Endothelial cell of umbilical vein (primary cell): ENCODE measurements around the gene RFC3. TPM values are rescaled to one million over a fixed set of nuclear protein-coding genes. Genes with fewer than 3 reads are reported as not detected.

Source experiments
- BruUV-seq: library from RNA; stranded (reverse); fragments of 400-500 nt; replicated peaks from 2 replicates; lab custom pipeline; 2021; lab: Mats Ljungman, UMichigan
- CTCF ChIA-PET: fragments of 300-600, 350-600 bp; sonication (Branson Sonifier 250); formaldehyde crosslinking; loops from one replicate; lab custom pipeline; 2021; ENCODE audit warnings: antibody characterized with exemption, inconsistent platforms; lab: Charles Lee
- POLR2A ChIA-PET: fragments of 300-600, 350-600 bp; sonication (Branson Sonifier 250); formaldehyde crosslinking; loops from one replicate; lab custom pipeline; 2021; ENCODE audit warnings: antibody characterized with exemption, inconsistent platforms; lab: Charles Lee
- DNase-seq: peaks from one replicate; pipeline ENCODE4 v3.0.0-alpha.2; 2011; ENCODE audit warnings: low read depth, low spot score
- FAIRE-seq: peaks from 2 replicates; lab custom pipeline; 2011; peaks lifted over from hg19 to GRCh38; lab: Jason Lieb, UNC
- H2AFZ ChIP-seq: 2 replicates; pipeline ENCODE4 v1.6.0; 2012; ENCODE audit warnings: low read depth, low read length, control low read depth, inconsistent platforms
- H3K27ac ChIP-seq: 2 replicates; pipeline ENCODE4 v1.5.1; 2011; ENCODE audit warnings: low read depth, mild to moderate bottlenecking, control low read depth, low read length, moderate library complexity; ENCODE audit not compliant: insufficient read depth
- H3K27me3 ChIP-seq, 2 experiments: 2 replicates each; pipeline versions ENCODE4 v1.6.0 to v1.6.1; 2011; ENCODE audit warnings: low read length in 2 of 2, mixed read lengths in 1 of 2; ENCODE audit not compliant: control insufficient read depth in 2 of 2, insufficient read depth in 2 of 2
- H3K36me3 ChIP-seq, 2 experiments: 2 replicates in 1 of 2; 3 replicates in 1 of 2; pipeline ENCODE4 v1.5.1; 2011; ENCODE audit warnings: low read length in 2 of 2, mild to moderate bottlenecking in 1 of 2, moderate library complexity in 1 of 2; ENCODE audit not compliant: control insufficient read depth in 2 of 2, insufficient read depth in 2 of 2; ENCODE audit errors: extremely low read depth in 1 of 2
- H3K4me1 ChIP-seq: 3 replicates; pipeline ENCODE4 v1.5.1; 2011; ENCODE audit warnings: mild to moderate bottlenecking, low read length; ENCODE audit not compliant: control insufficient read depth, insufficient read depth; ENCODE audit errors: extremely low read depth
- H3K4me2 ChIP-seq: 2 replicates; pipeline ENCODE4 v1.6.1; 2011; ENCODE audit warnings: low read length, control low read depth, mixed read lengths; ENCODE audit not compliant: insufficient read depth
- H3K4me3 ChIP-seq, 3 experiments: fragments of 200-600 bp in 1 of 3; sonication (generic), shearing (Covaris generic) in 1 of 3; replicated peaks in 1 of 3; 2 replicates each; pipeline ENCODE4 v1.5.1; 2011 to 2016; ENCODE audit warnings: control low read depth in 3 of 3, low read length in 3 of 3, mild to moderate bottlenecking in 2 of 3, inconsistent platforms in 1 of 3, low read depth in 1 of 3, moderate library complexity in 1 of 3; ENCODE audit not compliant: insufficient read depth in 1 of 3
- H3K79me2 ChIP-seq: 2 replicates; pipeline ENCODE4 v1.6.0; 2012; ENCODE audit warnings: low read length, inconsistent platforms; ENCODE audit not compliant: control insufficient read depth, insufficient read depth
- H3K9ac ChIP-seq: replicated peaks from 2 replicates; pipeline ENCODE3; 2011; ENCODE audit warnings: low read length, control low read depth; ENCODE audit not compliant: insufficient read depth; ENCODE audit errors: extremely low read depth
- H3K9me1 ChIP-seq: replicated peaks from 3 replicates; pipeline ENCODE4 v1.6.0; 2011; ENCODE audit warnings: mild to moderate bottlenecking, low read length; ENCODE audit not compliant: control insufficient read depth, insufficient read depth; ENCODE audit errors: extremely low read depth
- H3K9me3 ChIP-seq: replicated peaks from 2 replicates; pipeline ENCODE4 v1.5.1; 2012; ENCODE audit warnings: low read length, inconsistent platforms; ENCODE audit not compliant: control insufficient read depth, insufficient read depth
- H4K20me1 ChIP-seq: replicated peaks from 2 replicates; pipeline ENCODE3; 2011; ENCODE audit warnings: mild to moderate bottlenecking, low read length; ENCODE audit not compliant: control insufficient read depth, insufficient read depth; ENCODE audit errors: extremely low read depth
- EZH2 ChIP-seq: IDR thresholded peaks from 2 replicates; pipeline ENCODE4 v1.6.1; 2012; ENCODE audit warnings: borderline replicate concordance, low read depth, mild to moderate bottlenecking, moderate library complexity, low read length, inconsistent platforms; ENCODE audit not compliant: severe bottlenecking
- FOS ChIP-seq: IDR thresholded peaks from 2 replicates; pipeline ENCODE4 v1.6.1; 2011; ENCODE audit warnings: mild to moderate bottlenecking, low read length, moderate library complexity, borderline replicate concordance; ENCODE audit not compliant: insufficient read depth
- GATA2 ChIP-seq: IDR thresholded peaks from 2 replicates; pipeline ENCODE4 v1.7.0; 2011; ENCODE audit warnings: low read depth, mild to moderate bottlenecking, moderate library complexity, mixed read lengths, low read length; ENCODE audit not compliant: insufficient read length, insufficient read depth
- JUN ChIP-seq: IDR thresholded peaks from 2 replicates; pipeline ENCODE4 v1.6.1; 2011; ENCODE audit warnings: borderline replicate concordance, low read depth; ENCODE audit not compliant: insufficient read length, insufficient read depth
- MYC ChIP-seq: IDR thresholded peaks from one replicate; pipeline ENCODE4 v1.6.1; 2011; ENCODE audit warnings: mild to moderate bottlenecking, low read depth, low read length
- POLR2A ChIP-seq: IDR thresholded peaks from 2 replicates; pipeline ENCODE4 v1.6.1; 2012; ENCODE audit warnings: low read depth, mild to moderate bottlenecking, control low read depth, low read length
- POLR2AphosphoS5 ChIP-seq: IDR thresholded peaks from 2 replicates; pipeline ENCODE4 v1.6.1; 2012; ENCODE audit warnings: low read depth, mild to moderate bottlenecking, control low read depth, low read length, moderate library complexity; ENCODE audit not compliant: insufficient read depth
- dilution Hi-C: fragments of 300-500 bp; cut with MboI; formaldehyde crosslinking; loops from one replicate; pipeline ENCODE4 v1.15.0; 2019; ENCODE audit warnings: low sequenced_read_pairs; ENCODE audit not compliant: extremely low pct_ligation_motif_present
- intact Hi-C: fragments of 100-400 bp; cut with micrococcal nuclease; formaldehyde crosslinking; loops from one replicate; pipeline ENCODE4 v1.10.0; 2022
- polyA plus RNA-seq, 4 experiments: library from polyadenylated mRNA; depleted of rRNA in 3 of 4; stranded (reverse) in 3 of 4; unstranded in 1 of 4; fragments of >200 nt; gene quantifications; 2 replicates each; pipeline versions ENCODE4 v1.2.1 to v1.2.3, GENCODE V29; 2011 to 2012; ENCODE audit warnings: missing spikeins in 1 of 4
- total RNA-seq: library from RNA; stranded (reverse); gene quantifications from 2 replicates; pipeline ENCODE4 v1.2.3, GENCODE V29; 2021
- TF ChIP-seq, protein P1 (sequence below), 2 donors: IDR thresholded peaks; 1 replicate in 1 of 2; 2 replicates in 1 of 2; pipeline ENCODE4 v1.5.1; 2011; ENCODE audit warnings: low read length in 2 of 2, mild to moderate bottlenecking in 2 of 2, moderate library complexity in 2 of 2, control low read depth in 1 of 2, inconsistent platforms in 1 of 2, low read depth in 1 of 2; ENCODE audit not compliant: insufficient read depth in 1 of 2; ENCODE audit errors: extremely low read depth in 1 of 2
- TF ChIP-seq, protein P2 (sequence below): IDR thresholded peaks from 2 replicates; pipeline ENCODE4 v1.6.1; 2011; ENCODE audit not compliant: insufficient read depth, insufficient read length

Gene RFC3
- total and polyA plus RNA-seq, 2 donors (not counting 3 experiments of a cell fraction or from before 2014, with no cell fraction given) = 7.3 to 17.9 TPM

- no peaks in the 10 kb centered on the region for H3K27me3 ChIP-seq
- no peaks in the 10 kb centered on the region for H3K36me3 ChIP-seq
- H3K4me1 ChIP-seq = peaks cover 9% of the 10 kb centered on the region
- no peak for DNase-seq
- POLR2A ChIA-PET = no interaction called here
- H4K20me1 ChIP-seq = no peaks in the 10 kb centered on the region
- TF ChIP-seq FOS = no peak
- no peak for TF ChIP-seq JUN
- no peak for TF ChIP-seq MYC
- TF ChIP-seq, protein P1, sequence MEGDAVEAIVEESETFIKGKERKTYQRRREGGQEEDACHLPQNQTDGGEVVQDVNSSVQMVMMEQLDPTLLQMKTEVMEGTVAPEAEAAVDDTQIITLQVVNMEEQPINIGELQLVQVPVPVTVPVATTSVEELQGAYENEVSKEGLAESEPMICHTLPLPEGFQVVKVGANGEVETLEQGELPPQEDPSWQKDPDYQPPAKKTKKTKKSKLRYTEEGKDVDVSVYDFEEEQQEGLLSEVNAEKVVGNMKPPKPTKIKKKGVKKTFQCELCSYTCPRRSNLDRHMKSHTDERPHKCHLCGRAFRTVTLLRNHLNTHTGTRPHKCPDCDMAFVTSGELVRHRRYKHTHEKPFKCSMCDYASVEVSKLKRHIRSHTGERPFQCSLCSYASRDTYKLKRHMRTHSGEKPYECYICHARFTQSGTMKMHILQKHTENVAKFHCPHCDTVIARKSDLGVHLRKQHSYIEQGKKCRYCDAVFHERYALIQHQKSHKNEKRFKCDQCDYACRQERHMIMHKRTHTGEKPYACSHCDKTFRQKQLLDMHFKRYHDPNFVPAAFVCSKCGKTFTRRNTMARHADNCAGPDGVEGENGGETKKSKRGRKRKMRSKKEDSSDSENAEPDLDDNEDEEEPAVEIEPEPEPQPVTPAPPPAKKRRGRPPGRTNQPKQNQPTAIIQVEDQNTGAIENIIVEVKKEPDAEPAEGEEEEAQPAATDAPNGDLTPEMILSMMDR (IDR thresholded peaks at IDR 0.05; ENCODE audit: extremely low read depth in 1 of 2, insufficient read depth in 1 of 2, low read depth in 1 of 2, low read length in 2 of 2) = no peak
- no peak for TF ChIP-seq EZH2
- TF ChIP-seq POLR2A = no peak
- TF ChIP-seq GATA2 = no peak
- TF ChIP-seq POLR2AphosphoS5 = no peak
- TF ChIP-seq, protein P2, sequence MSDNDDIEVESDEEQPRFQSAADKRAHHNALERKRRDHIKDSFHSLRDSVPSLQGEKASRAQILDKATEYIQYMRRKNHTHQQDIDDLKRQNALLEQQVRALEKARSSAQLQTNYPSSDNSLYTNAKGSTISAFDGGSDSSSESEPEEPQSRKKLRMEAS = no peak
- dilution Hi-C loops = no loop called here
- peak overlapping the region; percentile 65 to 99 (median 99) for H3K4me3 ChIP-seq
- intact Hi-C loops = loop anchor here (5.0 kb wide), 1 partner anchor 340 kb away; no protein-coding TSS in a partner anchor
- peaks cover 24% of the 10 kb centered on the region for H3K79me2 ChIP-seq
- CTCF ChIA-PET = interaction anchor here (0.6 to 1.7 kb wide), 5 partner anchors 8 to 113 kb away, joined by 3 to 5 read pairs (median 4); no protein-coding TSS in a partner anchor
- BruUV-seq = TSS peak; percentile 98
- H3K9me3 ChIP-seq = no peaks in the 10 kb centered on the region
- peak overlapping the region; percentile 98 for H3K9ac ChIP-seq
- peak overlapping the region; percentile 85 for H3K27ac ChIP-seq
- FAIRE-seq = no peak
- H3K4me2 ChIP-seq = peak overlapping the region; percentile 94
- peak overlapping the region; percentile 92 for H2AFZ ChIP-seq
- H3K9me1 ChIP-seq = no peaks in the 10 kb centered on the region
These were observed 442 bp upstream of the RFC3 start for GRCh38 chr13:33817513-33817900.
